ENCODE results near the gene THAP12. TPM values are rescaled to one million over a fixed set of nuclear protein-coding genes. Genes with fewer than 3 reads are reported as not detected.

Gene THAP12
- total RNA-seq, 1 experiment from 2014 or later = 50.5 TPM

- Histone ChIP-seq H4K20me1 (ENCODE audit: low read length) (no peaks in the 10 kb centered on the region), H3K27ac (ENCODE audit: low read length) (no peak overlapping the region), H3K4me2 (ENCODE audit: low read length) (no peak overlapping the region), H3K9me2 (replicated peaks; ENCODE audit: low read length) (no peaks in the 10 kb centered on the region), H3K4me3 (ENCODE audit: low read length) (no peak overlapping the region), H3K4me1 (ENCODE audit: insufficient read depth, low read length) (no peaks in the 10 kb centered on the region), H3K79me2 (ENCODE audit: low read length) (no peaks in the 10 kb centered on the region), H3K9me3 (ENCODE audit: low read length) (no peaks in the 10 kb centered on the region), H3F3A (ENCODE audit: low read length, unreplicated experiment) (no peaks in the 10 kb centered on the region), H3K27me3 (ENCODE audit: low read length) (no peaks in the 10 kb centered on the region), H2AFZ (ENCODE audit: low read length) (no peak overlapping the region), H3K9ac (ENCODE audit: low read length) (no peak overlapping the region), H3K36me3 (ENCODE audit: low read depth, low read length) (no peaks in the 10 kb centered on the region)
- ChIA-PET POLR2A (ENCODE audit: unreplicated experiment) (no interaction called here), CTCF (no interaction called here)
- intact Hi-C loops (cut with micrococcal nuclease) = no loop called here
- TF ChIP-seq EZH2 (IDR thresholded peaks at IDR 0.05; ENCODE audit: low read length, unreplicated experiment) (no peak), EZH2phosphoT487 (IDR thresholded peaks at IDR 0.05; ENCODE audit: borderline replicate concordance, low read length) (no peak), CTCF (conservative IDR thresholded peaks at IDR 0.05; ENCODE audit: low read depth, low read length) (no peak)
- no peak for DNase-seq
- no TSS peak for BruUV-seq (replicated peaks)
- ATAC-seq = no peak
Measured at GRCh38 chr11:76415073-76415472, 34.1 kb upstream of the THAP12 start.

DNA sequence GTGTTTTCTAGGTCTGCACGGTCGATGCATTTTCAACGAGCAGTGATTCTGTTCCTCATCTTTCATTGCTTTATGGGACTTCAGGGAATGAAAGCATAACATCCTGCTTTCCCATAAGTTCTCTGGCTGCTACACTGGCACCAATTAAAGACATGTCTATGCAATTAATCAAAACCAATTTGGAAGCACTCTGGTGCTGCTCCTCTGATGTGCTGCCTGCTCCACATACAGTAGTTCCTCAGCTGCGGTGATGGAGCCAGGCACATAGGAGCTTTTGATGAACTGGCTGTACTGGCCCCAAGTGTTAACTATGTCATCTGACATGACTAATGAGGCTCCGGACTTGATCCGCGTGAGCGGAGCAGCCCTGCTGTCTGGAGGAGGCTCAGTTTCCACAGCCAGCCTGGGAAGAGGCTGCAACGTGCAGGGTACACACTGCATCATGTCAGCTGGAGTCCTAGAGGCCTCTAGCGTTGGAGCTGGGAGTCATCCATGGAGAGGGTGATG is 30.0 kb upstream of the THAP12 start:
- ChIA-PET POLR2A (ENCODE audit: unreplicated experiment) (no interaction called here), CTCF (no interaction called here)
- no peaks in the 10 kb centered on the region for H3F3A ChIP-seq (ENCODE audit: low read length, unreplicated experiment)
- no TSS peak for BruUV-seq (replicated peaks)
- H3K9me3 ChIP-seq (ENCODE audit: low read length) = no peaks in the 10 kb centered on the region
- ATAC-seq = no peak
- H3K79me2 ChIP-seq (ENCODE audit: low read length) = no peaks in the 10 kb centered on the region
- no peaks in the 10 kb centered on the region for H3K9me2 ChIP-seq (replicated peaks; ENCODE audit: low read length)
- TF ChIP-seq EZH2 (IDR thresholded peaks at IDR 0.05; ENCODE audit: low read length, unreplicated experiment) (no peak), CTCF (conservative IDR thresholded peaks at IDR 0.05; ENCODE audit: low read depth, low read length) (no peak)
- no peak overlapping the region for H3K27ac ChIP-seq (ENCODE audit: low read length)
- no peaks in the 10 kb centered on the region for H3K4me1 ChIP-seq (ENCODE audit: insufficient read depth, low read length)
- H3K4me3 ChIP-seq (ENCODE audit: low read length) = no peak overlapping the region
- H3K36me3 ChIP-seq (ENCODE audit: low read depth, low read length) = no peaks in the 10 kb centered on the region
- no peak overlapping the region for H3K9ac ChIP-seq (ENCODE audit: low read length)
- no peak overlapping the region for H2AFZ ChIP-seq (ENCODE audit: low read length)
- no peak for DNase-seq
- H3K4me2 ChIP-seq (ENCODE audit: low read length) = no peak overlapping the region
- no peaks in the 10 kb centered on the region for H4K20me1 ChIP-seq (ENCODE audit: low read length)
- no peaks in the 10 kb centered on the region for H3K27me3 ChIP-seq (ENCODE audit: low read length)
- intact Hi-C loops (cut with micrococcal nuclease) = no loop called here

GRCh38 chr11:76408171-76408965 is 27.4 kb upstream of the THAP12 start:
- Histone ChIP-seq H3F3A (ENCODE audit: low read length, unreplicated experiment) (no peaks in the 10 kb centered on the region), H3K27ac (ENCODE audit: low read length) (no peak overlapping the region), H4K20me1 (ENCODE audit: low read length) (no peaks in the 10 kb centered on the region), H3K9ac (ENCODE audit: low read length) (no peak overlapping the region), H3K4me3 (ENCODE audit: low read length) (no peak overlapping the region), H2AFZ (ENCODE audit: low read length) (no peak overlapping the region), H3K27me3 (ENCODE audit: low read length) (no peaks in the 10 kb centered on the region), H3K36me3 (ENCODE audit: low read depth, low read length) (no peaks in the 10 kb centered on the region), H3K4me1 (ENCODE audit: insufficient read depth, low read length) (no peaks in the 10 kb centered on the region), H3K79me2 (ENCODE audit: low read length) (no peaks in the 10 kb centered on the region), H3K9me3 (ENCODE audit: low read length) (no peaks in the 10 kb centered on the region), H3K9me2 (replicated peaks; ENCODE audit: low read length) (no peaks in the 10 kb centered on the region), H3K4me2 (ENCODE audit: low read length) (no peak overlapping the region)
- TF ChIP-seq CTCF (conservative IDR thresholded peaks at IDR 0.05; ENCODE audit: low read depth, low read length) = no peak
- no peak for TF ChIP-seq EZH2phosphoT487 (IDR thresholded peaks at IDR 0.05; ENCODE audit: borderline replicate concordance, low read length)
- no peak for TF ChIP-seq EZH2 (IDR thresholded peaks at IDR 0.05; ENCODE audit: low read length, unreplicated experiment)
- intact Hi-C loops (cut with micrococcal nuclease) = no loop called here
- POLR2A ChIA-PET (ENCODE audit: unreplicated experiment) = no interaction called here
- CTCF ChIA-PET = no interaction called here
- DNase-seq = no peak
- no peak; the same call in 1 of the 2 replicates for ATAC-seq
- no TSS peak for BruUV-seq (replicated peaks)
